Neural progenitor cell (in vitro differentiated cells): ENCODE measurements around the gene SPATA31D3.

Source experiments
- EZH2 ChIP-seq: fragments of 200-600 bp; sonication (generic); IDR thresholded peaks from 2 replicates; pipeline ENCODE4 v1.6.1; 2017; ENCODE audit warnings: antibody characterized with exemption, mild to moderate bottlenecking, moderate library complexity
- TF ChIP-seq, protein P1 (sequence below): fragments of 200-600 bp; sonication (generic); IDR thresholded peaks from 2 replicates; pipeline ENCODE4 v1.5.1; 2017; ENCODE audit warnings: antibody characterized with exemption, mild to moderate bottlenecking

DNA sequence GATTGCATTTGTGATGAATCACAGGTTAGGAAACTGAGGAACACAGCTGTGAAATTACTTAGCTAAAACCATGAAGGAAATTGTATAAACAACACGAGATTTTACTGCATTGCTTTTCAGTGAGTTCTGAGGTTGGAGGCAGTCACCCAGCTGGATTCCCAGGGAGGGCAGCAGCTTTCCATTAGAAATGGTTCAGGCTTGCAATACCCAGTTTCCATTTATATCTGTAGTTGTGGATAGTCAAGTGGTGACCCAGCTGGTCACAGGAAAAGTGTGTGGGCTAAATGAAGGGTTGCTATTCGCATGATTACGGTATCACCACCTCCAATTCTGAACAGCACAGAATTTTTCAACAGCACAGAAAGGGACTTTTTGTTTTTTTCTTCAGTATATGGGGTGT lies 49.4 kb upstream of the SPATA31D3 start:
- TF ChIP-seq, protein P1, sequence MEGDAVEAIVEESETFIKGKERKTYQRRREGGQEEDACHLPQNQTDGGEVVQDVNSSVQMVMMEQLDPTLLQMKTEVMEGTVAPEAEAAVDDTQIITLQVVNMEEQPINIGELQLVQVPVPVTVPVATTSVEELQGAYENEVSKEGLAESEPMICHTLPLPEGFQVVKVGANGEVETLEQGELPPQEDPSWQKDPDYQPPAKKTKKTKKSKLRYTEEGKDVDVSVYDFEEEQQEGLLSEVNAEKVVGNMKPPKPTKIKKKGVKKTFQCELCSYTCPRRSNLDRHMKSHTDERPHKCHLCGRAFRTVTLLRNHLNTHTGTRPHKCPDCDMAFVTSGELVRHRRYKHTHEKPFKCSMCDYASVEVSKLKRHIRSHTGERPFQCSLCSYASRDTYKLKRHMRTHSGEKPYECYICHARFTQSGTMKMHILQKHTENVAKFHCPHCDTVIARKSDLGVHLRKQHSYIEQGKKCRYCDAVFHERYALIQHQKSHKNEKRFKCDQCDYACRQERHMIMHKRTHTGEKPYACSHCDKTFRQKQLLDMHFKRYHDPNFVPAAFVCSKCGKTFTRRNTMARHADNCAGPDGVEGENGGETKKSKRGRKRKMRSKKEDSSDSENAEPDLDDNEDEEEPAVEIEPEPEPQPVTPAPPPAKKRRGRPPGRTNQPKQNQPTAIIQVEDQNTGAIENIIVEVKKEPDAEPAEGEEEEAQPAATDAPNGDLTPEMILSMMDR: no peak
- no peak for TF ChIP-seq EZH2
